A549 (cell line): ENCODE results near the gene PRTG. TPM values are rescaled to one million over a fixed set of nuclear protein-coding genes. Genes with fewer than 3 reads are reported as not detected.

Experiments used
- ATAC-seq, 2 experiments: fragments of 200-7000 bp in 1 of 2; fragments of >200 bp in 1 of 2; cut with Nextera tagmentation in 1 of 2; cut with Tn5 transposase in 1 of 2; 3 replicates each; pipeline versions ENCODE4 v1.8.0 to v1.9.1; 2018 to 2020; ENCODE audit warnings: mild to moderate bottlenecking in 1 of 2, moderate library complexity in 1 of 2
- CTCF ChIA-PET: fragments of 300-600 bp; sonication (Branson Sonifier 250); formaldehyde crosslinking; extraction: SDS; loops from one replicate; lab custom pipeline; 2021; ENCODE audit warnings: antibody characterized with exemption, inconsistent platforms; lab: Yijun Ruan, JAX
- POLR2A ChIA-PET: fragments of 350-600 bp; formaldehyde crosslinking; extraction: SDS; loops from one replicate; lab custom pipeline; 2021; ENCODE audit warnings: antibody characterized with exemption, inconsistent platforms; lab: Yijun Ruan, JAX
- DNase-seq, 2 experiments: peaks; one replicate each; pipeline versions ENCODE4 v3.0.0 to v3.0.0-alpha.2; 2011 to 2016; ENCODE audit warnings: low read depth in 1 of 2, low spot score in 1 of 2
- FAIRE-seq: peaks from 2 replicates; lab custom pipeline; 2011; peaks lifted over from hg19 to GRCh38; lab: Jason Lieb, UNC
- H3K27ac ChIP-seq, 2 experiments: fragments of >200 bp; sonication (Bioruptor Twin); formaldehyde crosslinking; 3 replicates each; pipeline ENCODE4 v1.5.1; 2016 to 2017
- H3K4me1 ChIP-seq: fragments of >200 bp; sonication (Bioruptor Twin); formaldehyde crosslinking; 3 replicates; pipeline ENCODE4 v1.6.1; 2016
- H3K4me2 ChIP-seq: fragments of >200 bp; sonication (Bioruptor Twin); formaldehyde crosslinking; 3 replicates; pipeline ENCODE4 v1.6.1; 2016
- H3K4me3 ChIP-seq: fragments of >200 bp; sonication (Bioruptor Twin); formaldehyde crosslinking; 3 replicates; pipeline ENCODE4 v1.5.1; 2016
- H3K9me3 ChIP-seq: fragments of >200 bp; sonication (Bioruptor Twin); formaldehyde crosslinking; 3 replicates; pipeline ENCODE4 v1.6.1; 2016
- CEBPB ChIP-seq, 2 experiments: fragments of >200 bp in 1 of 2; sonication (Bioruptor Twin) in 1 of 2; formaldehyde crosslinking in 1 of 2; IDR thresholded peaks; 2 replicates each; pipeline ENCODE4 v1.6.1; 2012 to 2016
- ESRRA ChIP-seq: fragments of 150-350 bp; IDR thresholded peaks from 2 replicates; pipeline ENCODE4 v1.6.1; 2014; ENCODE audit warnings: mild to moderate bottlenecking, low read length, borderline replicate concordance
- FOSL2 ChIP-seq, 2 experiments: fragments of 450-650 bp in 1 of 2; fragments of >200 bp in 1 of 2; sonication (Bioruptor Twin) in 1 of 2; formaldehyde crosslinking; IDR thresholded peaks; 2 replicates each; pipeline versions ENCODE4 v1.5.0 to v1.6.1; 2016 to 2020; ENCODE audit warnings: mild to moderate bottlenecking in 1 of 2, moderate library complexity in 1 of 2
- JUNB ChIP-seq: fragments of >200 bp; sonication (Bioruptor Twin); formaldehyde crosslinking; IDR thresholded peaks from 2 replicates; pipeline ENCODE4 v1.6.1; 2016
- MAFK ChIP-seq: fragments of 450-650 bp; IDR thresholded peaks from 2 replicates; pipeline ENCODE4 v1.6.1; 2014; ENCODE audit not compliant: partially characterized antibody
- MYC ChIP-seq: IDR thresholded peaks from 2 replicates; pipeline ENCODE4 v1.6.1; 2012; ENCODE audit warnings: mild to moderate bottlenecking, inconsistent platforms, low read length, improper control_type of control experiment, borderline replicate concordance
- NFE2L2 ChIP-seq: fragments of 150-350 bp; conservative IDR thresholded peaks from 2 replicates; pipeline ENCODE4 v1.6.1; 2014; ENCODE audit warnings: low read length
- NR3C1 ChIP-seq: fragments of >200 bp; sonication (Bioruptor Twin); formaldehyde crosslinking; IDR thresholded peaks from 3 replicates; pipeline ENCODE4 v1.6.1; 2017
- PHF8 ChIP-seq: fragments of 200-600 bp; sonication (generic); IDR thresholded peaks from 2 replicates; pipeline ENCODE4 v1.6.1; 2016; ENCODE audit warnings: low read depth, mild to moderate bottlenecking, antibody characterized with exemption, moderate library complexity, borderline replicate concordance
- RARB ChIP-seq: fragments of 250-450 bp; sonication (Bioruptor Pico); IDR thresholded peaks from 2 replicates; pipeline ENCODE4 v1.8.0; 2021; ENCODE audit warnings: mild to moderate bottlenecking, moderate library complexity
- RFX5 ChIP-seq: fragments of 450-650 bp; IDR thresholded peaks from 2 replicates; pipeline ENCODE4 v1.7.1; 2014; ENCODE audit warnings: antibody characterized with exemption, mild to moderate bottlenecking, moderate library complexity
- ZSCAN20 ChIP-seq: fragments of 250-450 bp; sonication (Bioruptor Pico); IDR thresholded peaks from 2 replicates; pipeline ENCODE4 v1.8.0; 2022; ENCODE audit warnings: mild to moderate bottlenecking, moderate library complexity
- WGBS: methylation state at CpG from one replicate; pipeline ENCODE4 v1.1.6; 2017; ENCODE audit errors: missing lambda C conversion rate; 5-methylcytosine and 5-hydroxymethylcytosine counted together
- polyA plus RNA-seq, 4 experiments: library from polyadenylated mRNA; depleted of rRNA in 3 of 4; stranded (reverse); fragments of >200 nt; fragmentation: RNase III in 1 of 4; extraction: RNeasy Plus Mini Kit Qiagen cat#74134 plus additional on column Dnase treatment in 1 of 4; gene quantifications; 2 replicates in 3 of 4; 3 replicates in 1 of 4; pipeline ENCODE4 v1.2.3, GENCODE V29; 2011 to 2017
- TF ChIP-seq, protein P1 (sequence below): fragments of 200-600 bp; sonication (generic); IDR thresholded peaks from 2 replicates; pipeline ENCODE4 v1.6.1; 2016; ENCODE audit warnings: antibody characterized with exemption, mild to moderate bottlenecking, moderate library complexity
- TF ChIP-seq, protein P2 (sequence below): fragments of 250-450 bp; sonication (Bioruptor Pico); IDR thresholded peaks from 2 replicates; pipeline ENCODE4 v1.5.0; 2021; ENCODE audit warnings: mild to moderate bottlenecking, moderate library complexity, borderline replicate concordance
- TF ChIP-seq, protein P3 (sequence below): IDR thresholded peaks from 2 replicates; pipeline ENCODE4 v1.6.1; 2012
- TF ChIP-seq, protein P4 (sequence below): IDR thresholded peaks from 2 replicates; pipeline ENCODE4 v1.6.1; 2012

The PRTG gene
- polyA plus RNA-seq, 2 of the 4 experiments (the other 2 are of a cell fraction): 5.5 to 10.7 TPM

DNA sequence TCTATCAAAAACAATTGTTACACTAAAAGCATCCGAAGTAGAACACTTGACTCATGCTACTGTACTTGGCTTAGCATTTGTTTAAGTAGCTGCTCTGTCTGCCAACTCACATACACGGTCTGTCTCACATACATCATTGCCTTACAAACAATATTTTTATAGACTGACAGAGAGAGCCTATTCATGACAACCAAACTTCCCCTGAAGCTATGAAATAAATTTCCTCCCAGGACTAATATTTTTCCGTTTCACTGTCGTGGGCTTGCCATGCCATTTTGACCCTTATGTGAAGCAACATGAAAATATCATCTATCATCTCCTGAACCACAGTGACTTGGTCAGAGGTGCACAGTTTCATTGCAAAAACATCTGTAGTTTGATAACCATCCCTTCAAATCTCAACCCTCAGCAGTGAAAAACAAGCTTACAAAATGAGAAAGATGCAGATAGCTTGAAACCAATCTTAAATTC lies 88.4 kb downstream of the PRTG start (continued):
- TF ChIP-seq, protein P1, sequence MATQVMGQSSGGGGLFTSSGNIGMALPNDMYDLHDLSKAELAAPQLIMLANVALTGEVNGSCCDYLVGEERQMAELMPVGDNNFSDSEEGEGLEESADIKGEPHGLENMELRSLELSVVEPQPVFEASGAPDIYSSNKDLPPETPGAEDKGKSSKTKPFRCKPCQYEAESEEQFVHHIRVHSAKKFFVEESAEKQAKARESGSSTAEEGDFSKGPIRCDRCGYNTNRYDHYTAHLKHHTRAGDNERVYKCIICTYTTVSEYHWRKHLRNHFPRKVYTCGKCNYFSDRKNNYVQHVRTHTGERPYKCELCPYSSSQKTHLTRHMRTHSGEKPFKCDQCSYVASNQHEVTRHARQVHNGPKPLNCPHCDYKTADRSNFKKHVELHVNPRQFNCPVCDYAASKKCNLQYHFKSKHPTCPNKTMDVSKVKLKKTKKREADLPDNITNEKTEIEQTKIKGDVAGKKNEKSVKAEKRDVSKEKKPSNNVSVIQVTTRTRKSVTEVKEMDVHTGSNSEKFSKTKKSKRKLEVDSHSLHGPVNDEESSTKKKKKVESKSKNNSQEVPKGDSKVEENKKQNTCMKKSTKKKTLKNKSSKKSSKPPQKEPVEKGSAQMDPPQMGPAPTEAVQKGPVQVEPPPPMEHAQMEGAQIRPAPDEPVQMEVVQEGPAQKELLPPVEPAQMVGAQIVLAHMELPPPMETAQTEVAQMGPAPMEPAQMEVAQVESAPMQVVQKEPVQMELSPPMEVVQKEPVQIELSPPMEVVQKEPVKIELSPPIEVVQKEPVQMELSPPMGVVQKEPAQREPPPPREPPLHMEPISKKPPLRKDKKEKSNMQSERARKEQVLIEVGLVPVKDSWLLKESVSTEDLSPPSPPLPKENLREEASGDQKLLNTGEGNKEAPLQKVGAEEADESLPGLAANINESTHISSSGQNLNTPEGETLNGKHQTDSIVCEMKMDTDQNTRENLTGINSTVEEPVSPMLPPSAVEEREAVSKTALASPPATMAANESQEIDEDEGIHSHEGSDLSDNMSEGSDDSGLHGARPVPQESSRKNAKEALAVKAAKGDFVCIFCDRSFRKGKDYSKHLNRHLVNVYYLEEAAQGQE: no peak
- TF ChIP-seq, protein P2, sequence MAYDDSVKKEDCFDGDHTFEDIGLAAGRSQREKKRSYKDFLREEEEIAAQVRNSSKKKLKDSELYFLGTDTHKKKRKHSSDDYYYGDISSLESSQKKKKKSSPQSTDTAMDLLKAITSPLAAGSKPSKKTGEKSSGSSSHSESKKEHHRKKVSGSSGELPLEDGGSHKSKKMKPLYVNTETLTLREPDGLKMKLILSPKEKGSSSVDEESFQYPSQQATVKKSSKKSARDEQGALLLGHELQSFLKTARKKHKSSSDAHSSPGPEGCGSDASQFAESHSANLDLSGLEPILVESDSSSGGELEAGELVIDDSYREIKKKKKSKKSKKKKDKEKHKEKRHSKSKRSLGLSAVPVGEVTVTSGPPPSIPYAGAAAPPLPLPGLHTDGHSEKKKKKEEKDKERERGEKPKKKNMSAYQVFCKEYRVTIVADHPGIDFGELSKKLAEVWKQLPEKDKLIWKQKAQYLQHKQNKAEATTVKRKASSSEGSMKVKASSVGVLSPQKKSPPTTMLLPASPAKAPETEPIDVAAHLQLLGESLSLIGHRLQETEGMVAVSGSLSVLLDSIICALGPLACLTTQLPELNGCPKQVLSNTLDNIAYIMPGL (CRISPR knock-in tag): no peak
- no peak for TF ChIP-seq NFE2L2

DNA sequence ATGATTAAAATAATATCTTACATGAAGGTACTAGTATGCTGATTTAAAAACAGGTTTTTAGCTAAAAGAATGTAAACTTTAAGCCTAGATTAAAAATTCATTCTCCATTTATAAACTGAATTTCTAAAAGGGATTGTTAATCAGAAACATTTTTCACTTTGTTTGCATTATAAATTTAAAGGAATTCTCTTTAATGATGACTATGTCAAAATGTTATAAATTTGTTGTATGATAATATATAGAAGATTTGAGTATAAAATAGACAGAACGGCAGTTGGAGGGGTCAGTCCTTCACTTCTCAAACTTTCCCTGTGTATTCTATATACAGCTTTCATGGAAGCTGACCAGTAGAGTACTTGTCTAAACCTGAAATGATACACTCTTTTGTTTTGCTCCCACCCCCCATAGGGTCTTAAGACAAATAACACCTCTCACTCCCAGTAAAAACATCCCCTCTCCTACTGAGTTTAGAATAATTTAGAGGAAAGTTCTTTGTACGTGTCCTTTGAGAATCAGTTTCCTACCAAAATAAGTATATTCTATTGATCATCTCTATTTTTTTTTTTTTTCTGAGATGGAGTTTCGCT lies 90.0 kb downstream of the PRTG start:
- peaks cover 8% of the 10 kb centered on the region; the same call in 2 of the 3 replicates for H3K4me1 ChIP-seq
- CTCF ChIA-PET: interaction anchor here (1.0 kb wide), 1 partner anchor 264 kb away, joined by 6 read pairs; no protein-coding TSS in a partner anchor
- POLR2A ChIA-PET: no interaction called here
- H3K4me2 ChIP-seq: no peak overlapping the region
- H3K9me3 ChIP-seq: no peaks in the 10 kb centered on the region
- no peak for ATAC-seq
- H3K27ac ChIP-seq: no peak overlapping the region
- no peak for TF ChIP-seq FOSL2 (IDR thresholded peaks at IDR 0.05)
- TF ChIP-seq FOSL2 (CRISPR knock-in tag; IDR thresholded peaks at IDR 0.05): no peak
- peak; percentile 40 for TF ChIP-seq MAFK
- no peak for TF ChIP-seq NR3C1
- no peak overlapping the region for H3K4me3 ChIP-seq
- peak; percentile 51 for FAIRE-seq
- WGBS: 92% methylated on average over 3 of the region's 3 CpGs
- no peak for DNase-seq

DNA sequence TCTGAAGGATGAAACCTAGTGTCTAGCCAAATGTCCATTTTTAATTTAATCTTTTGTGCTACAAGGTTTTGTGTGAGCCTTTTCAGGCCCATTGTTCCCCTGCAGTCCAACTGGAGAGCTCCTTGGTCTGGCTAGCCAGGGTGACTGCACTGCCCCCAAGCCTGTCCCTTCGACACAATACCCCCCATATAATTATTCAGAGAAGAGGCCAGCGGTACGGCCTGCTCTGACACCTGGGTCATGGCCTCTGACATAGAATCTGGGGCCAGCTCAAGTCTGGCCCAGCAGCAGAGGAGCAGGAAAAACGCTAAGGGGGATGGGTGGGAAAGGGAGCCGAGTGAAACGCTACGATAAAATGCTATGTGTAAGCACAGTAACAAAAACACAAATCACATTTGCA lies 90.6 kb downstream of the PRTG start:
- POLR2A ChIA-PET: interaction anchor here (0.6 kb wide), 1 partner anchor 192 kb away, joined by 3 read pairs; no protein-coding TSS in a partner anchor
- peaks cover 8% of the 10 kb centered on the region; the same call in 2 of the 3 replicates for H3K4me1 ChIP-seq
- 85% methylated on average over 7 of the region's 7 CpGs for WGBS
- no peak for FAIRE-seq
- no peak for TF ChIP-seq MYC
- TF ChIP-seq RARB (CRISPR knock-in tag): no peak
- no peak for TF ChIP-seq JUNB
- TF ChIP-seq CEBPB (IDR thresholded peaks at IDR 0.05): no peak
- TF ChIP-seq ESRRA: no peak
- no peak for TF ChIP-seq ZSCAN20
- TF ChIP-seq PHF8: no peak
- no peak for TF ChIP-seq RFX5
- TF ChIP-seq, protein P3, sequence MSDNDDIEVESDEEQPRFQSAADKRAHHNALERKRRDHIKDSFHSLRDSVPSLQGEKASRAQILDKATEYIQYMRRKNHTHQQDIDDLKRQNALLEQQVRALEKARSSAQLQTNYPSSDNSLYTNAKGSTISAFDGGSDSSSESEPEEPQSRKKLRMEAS: no peak
- TF ChIP-seq FOSL2 (IDR thresholded peaks at IDR 0.05): no peak
- TF ChIP-seq FOSL2 (CRISPR knock-in tag; IDR thresholded peaks at IDR 0.05): no peak
- TF ChIP-seq, protein P4, sequence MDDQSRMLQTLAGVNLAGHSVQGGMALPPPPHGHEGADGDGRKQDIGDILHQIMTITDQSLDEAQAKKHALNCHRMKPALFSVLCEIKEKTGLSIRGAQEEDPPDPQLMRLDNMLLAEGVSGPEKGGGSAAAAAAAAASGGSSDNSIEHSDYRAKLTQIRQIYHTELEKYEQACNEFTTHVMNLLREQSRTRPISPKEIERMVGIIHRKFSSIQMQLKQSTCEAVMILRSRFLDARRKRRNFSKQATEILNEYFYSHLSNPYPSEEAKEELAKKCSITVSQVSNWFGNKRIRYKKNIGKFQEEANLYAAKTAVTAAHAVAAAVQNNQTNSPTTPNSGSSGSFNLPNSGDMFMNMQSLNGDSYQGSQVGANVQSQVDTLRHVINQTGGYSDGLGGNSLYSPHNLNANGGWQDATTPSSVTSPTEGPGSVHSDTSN: no peak
- TF ChIP-seq, all 56 proteins: peak for 0
- H3K4me3 ChIP-seq: no peak overlapping the region
- H3K9me3 ChIP-seq: no peaks in the 10 kb centered on the region
- H3K4me2 ChIP-seq: no peak overlapping the region
- DNase-seq (no peak), ATAC-seq (no peak)
- no peak overlapping the region for H3K27ac ChIP-seq
- CTCF ChIA-PET: interaction anchor here (1.0 kb wide), 1 partner anchor 265 kb away, joined by 6 read pairs; no protein-coding TSS in a partner anchor
